Spleen (tissue), 7 donors: ENCODE data around the gene CIAPIN1.

Source experiments
- CTCF ChIP-seq, 11 experiments: fragments of 200-600 bp in 7 of 11; fragments of 450-650 bp in 4 of 11; sonication (generic) in 4 of 11; IDR thresholded peaks in 8 of 11; conservative IDR thresholded peaks in 3 of 11; 1 replicate in 7 of 11; 2 replicates in 4 of 11; pipeline versions ENCODE4 v1.4.0 to v1.8.0; 2016 to 2021; ENCODE audit warnings: antibody characterized with exemption in 11 of 11, inconsistent platforms in 4 of 11, mild to moderate bottlenecking in 1 of 11
- POLR2A ChIP-seq, 3 donors: fragments of 450-650 bp; IDR thresholded peaks; one replicate each; pipeline ENCODE4 v1.5.1; 2017; ENCODE audit warnings: antibody characterized with exemption in 3 of 3, mild to moderate bottlenecking in 1 of 3
- donor health status: DM: no; HTN: no; CAD: no; lungs with moderate emphysema.
- donor health status: DM: no; HTN: no; CAD: no.
- donor health status: DM: no; HTN: no; CAD: no.

DNA sequence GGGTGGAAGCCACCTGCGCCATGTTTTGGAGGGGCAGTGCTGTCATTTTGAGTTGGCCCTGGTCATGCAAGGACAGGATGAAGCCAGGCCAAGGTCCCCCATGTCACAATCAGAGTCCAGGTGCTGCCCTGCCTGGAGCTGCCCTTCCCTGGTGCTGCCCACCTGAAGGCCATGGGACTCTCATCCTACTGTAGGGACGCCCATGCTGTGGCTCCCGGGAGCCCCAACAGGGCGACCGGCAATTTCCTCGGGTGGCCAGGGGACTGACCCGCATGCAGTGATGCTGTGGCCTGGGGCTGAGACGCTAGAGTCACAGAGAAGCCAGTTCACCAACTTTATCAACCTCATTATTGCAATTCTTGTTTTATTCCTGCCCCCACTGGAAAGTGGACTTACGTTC lies 34.6 kb downstream of the CIAPIN1 start:
- TF ChIP-seq CTCF (IDR thresholded peaks at IDR 0.05 in 8 of 11, conservative IDR thresholded peaks at IDR 0.05 in 3 of 11) (no peak), POLR2A (IDR thresholded peaks at IDR 0.05) (no peak)
